Muscle layer of duodenum (tissue), 2 donors: ENCODE measurements around the gene DPH3.
A peak's percentile ranks its signal among the peaks of the same experiment; 100 is the strongest.

ENCODE experiments used
- H3K27ac ChIP-seq: one replicate; pipeline ENCODE4 v1.7.0; 2013; ENCODE audit warnings: mild to moderate bottlenecking, low read length
- H3K27me3 ChIP-seq: one replicate; pipeline ENCODE4 v1.7.0; 2013; ENCODE audit warnings: low read depth, mild to moderate bottlenecking, control low read depth, low read length
- H3K36me3 ChIP-seq, 2 donors: one replicate each; pipeline ENCODE4 v1.7.0; 2013; ENCODE audit warnings: low read length in 2 of 2, control low read depth in 1 of 2, mild to moderate bottlenecking in 1 of 2; ENCODE audit not compliant: insufficient read depth in 2 of 2, control insufficient read depth in 1 of 2
- H3K4me1 ChIP-seq, 2 donors: one replicate each; pipeline ENCODE4 v1.7.0; 2013; ENCODE audit warnings: low read length in 2 of 2, mild to moderate bottlenecking in 2 of 2, control low read depth in 1 of 2, moderate library complexity in 1 of 2; ENCODE audit not compliant: insufficient read depth in 2 of 2, control insufficient read depth in 1 of 2
- H3K4me3 ChIP-seq, 2 donors: one replicate each; pipeline ENCODE4 v1.7.0; 2013; ENCODE audit warnings: low read length in 2 of 2, low read depth in 1 of 2, mild to moderate bottlenecking in 1 of 2
- H3K9me3 ChIP-seq, 2 donors: one replicate each; pipeline ENCODE4 v1.7.0; 2013; ENCODE audit warnings: low read length in 2 of 2, control low read depth in 1 of 2, mild to moderate bottlenecking in 1 of 2; ENCODE audit not compliant: control insufficient read depth in 1 of 2
- donor health status: healthy.

Gene DPH3

DNA sequence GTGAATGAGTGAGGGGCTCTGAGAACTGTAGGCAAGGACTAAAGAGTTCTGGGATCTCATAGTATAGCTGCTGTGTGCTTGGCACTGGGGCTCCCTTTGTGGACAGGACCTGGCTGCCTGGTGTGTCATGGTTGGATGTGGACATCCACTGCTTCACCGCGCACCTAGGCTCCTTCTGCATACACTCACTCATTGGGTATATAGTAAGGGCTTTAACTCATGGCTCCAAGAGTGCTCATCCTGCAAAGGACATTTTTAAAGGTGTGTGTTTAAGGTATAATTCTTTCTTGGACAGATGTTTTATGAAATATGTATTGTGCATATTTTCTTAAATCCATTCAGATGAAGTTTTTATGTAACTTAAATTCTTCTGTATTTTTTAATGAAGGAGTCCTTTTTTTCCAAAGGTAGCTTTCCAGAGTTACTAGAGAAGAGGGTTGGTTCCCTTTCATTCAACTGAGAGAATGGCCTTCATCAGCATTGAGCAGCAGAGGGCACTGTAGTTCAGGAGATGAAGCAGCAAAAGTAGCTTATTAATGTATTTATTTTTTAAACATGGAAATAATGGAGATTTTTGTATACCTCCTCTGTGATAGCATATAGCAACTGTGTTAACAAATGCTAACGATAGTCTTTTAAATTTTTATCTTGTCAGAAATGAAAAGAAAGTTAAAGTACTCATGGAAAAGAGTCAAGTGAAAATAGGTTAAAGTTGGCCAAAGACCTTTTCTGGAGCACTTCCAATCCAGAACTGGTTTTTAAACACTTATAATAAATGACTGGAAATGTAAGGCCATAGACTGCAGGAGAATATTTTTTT lies 25.5 kb upstream of the DPH3 start:
- H3K27ac ChIP-seq: no peak overlapping the region

DNA sequence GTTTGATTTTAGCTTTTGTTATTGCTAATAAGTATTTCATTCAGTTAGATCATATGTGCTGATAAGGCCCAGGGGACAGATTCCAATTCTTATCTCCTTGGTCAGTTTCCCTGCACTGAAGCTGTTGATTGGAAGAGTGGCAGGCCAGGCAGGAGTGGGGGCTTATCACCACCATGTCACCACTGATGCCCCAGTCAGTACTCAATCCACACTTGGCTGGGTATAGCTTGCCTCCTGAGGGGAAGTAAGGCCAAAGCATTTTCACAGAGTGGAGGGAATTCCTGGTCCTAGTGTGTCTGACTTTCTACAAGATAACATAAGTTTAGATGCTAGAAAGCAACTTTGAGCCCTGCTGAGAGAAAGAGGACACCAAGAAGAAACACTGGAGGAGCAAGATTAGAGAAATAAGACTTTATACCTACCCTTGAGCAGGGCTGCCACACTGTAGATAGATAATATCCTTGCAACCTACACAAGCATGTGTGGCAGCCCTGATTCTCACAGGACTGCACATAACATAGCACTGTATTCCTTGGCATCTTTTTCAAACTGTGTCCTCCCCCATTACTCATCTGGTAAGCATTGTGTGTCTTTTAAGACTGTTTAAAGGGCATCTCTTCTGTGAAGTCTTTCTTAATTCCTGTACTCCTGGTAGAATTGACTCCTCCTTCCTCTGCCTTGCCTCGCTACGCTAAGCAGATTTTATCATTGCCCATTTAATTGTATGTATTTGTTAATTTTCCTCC lies 24.6 kb upstream of the DPH3 start:
- peaks cover 0 to 13% of the 10 kb centered on the region in 2 donors for H3K4me1 ChIP-seq
- no peaks in the 10 kb centered on the region for H3K27me3 ChIP-seq
- no peaks in the 10 kb centered on the region for H3K9me3 ChIP-seq
- H3K36me3 ChIP-seq: peaks cover 0 to 6% of the 10 kb centered on the region in 2 donors
- H3K4me3 ChIP-seq: peak overlapping the region in 1 of 2 donors; percentile 2
- no peak overlapping the region for H3K27ac ChIP-seq

More for the DNA sequence above, 25.5 kb upstream of the DPH3 start:
- Histone ChIP-seq H3K27me3 (no peaks in the 10 kb centered on the region), H3K4me1 (peaks cover 0 to 13% of the 10 kb centered on the region in 2 donors), H3K36me3 (peaks cover under 1 to 1% of the 10 kb centered on the region in 2 donors), H3K9me3 (no peaks in the 10 kb centered on the region), H3K4me3 (peak overlapping the region in 1 of 2 donors; percentile 9)

DNA sequence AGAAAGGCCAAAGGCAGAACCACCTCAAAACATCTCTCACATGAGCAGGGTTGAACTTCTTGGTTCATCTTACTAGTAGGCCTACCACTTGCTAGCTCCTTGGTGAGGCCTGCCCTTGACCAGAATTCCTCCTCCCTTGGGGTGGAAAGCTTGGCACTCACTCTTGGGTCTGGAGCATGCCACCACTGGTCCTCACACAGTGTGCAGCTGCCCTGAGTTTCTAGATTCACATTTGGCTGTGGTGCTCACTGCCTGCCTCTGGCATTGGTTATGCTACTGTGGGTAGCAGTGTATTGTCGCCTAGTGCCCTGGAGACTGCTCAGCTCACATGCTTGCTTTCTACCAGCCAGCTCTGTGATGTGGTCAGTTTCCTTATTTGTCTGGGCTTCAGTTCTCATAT lies 23.9 kb upstream of the DPH3 start:
- H3K9me3 ChIP-seq: no peaks in the 10 kb centered on the region
- H3K4me3 ChIP-seq: peak overlapping the region in 1 of 2 donors; percentile 2
- no peaks in the 10 kb centered on the region for H3K27me3 ChIP-seq
- peaks cover 0 to 13% of the 10 kb centered on the region in 2 donors for H3K4me1 ChIP-seq
- no peak overlapping the region for H3K27ac ChIP-seq
- H3K36me3 ChIP-seq: peaks cover 0 to 6% of the 10 kb centered on the region in 2 donors

DNA sequence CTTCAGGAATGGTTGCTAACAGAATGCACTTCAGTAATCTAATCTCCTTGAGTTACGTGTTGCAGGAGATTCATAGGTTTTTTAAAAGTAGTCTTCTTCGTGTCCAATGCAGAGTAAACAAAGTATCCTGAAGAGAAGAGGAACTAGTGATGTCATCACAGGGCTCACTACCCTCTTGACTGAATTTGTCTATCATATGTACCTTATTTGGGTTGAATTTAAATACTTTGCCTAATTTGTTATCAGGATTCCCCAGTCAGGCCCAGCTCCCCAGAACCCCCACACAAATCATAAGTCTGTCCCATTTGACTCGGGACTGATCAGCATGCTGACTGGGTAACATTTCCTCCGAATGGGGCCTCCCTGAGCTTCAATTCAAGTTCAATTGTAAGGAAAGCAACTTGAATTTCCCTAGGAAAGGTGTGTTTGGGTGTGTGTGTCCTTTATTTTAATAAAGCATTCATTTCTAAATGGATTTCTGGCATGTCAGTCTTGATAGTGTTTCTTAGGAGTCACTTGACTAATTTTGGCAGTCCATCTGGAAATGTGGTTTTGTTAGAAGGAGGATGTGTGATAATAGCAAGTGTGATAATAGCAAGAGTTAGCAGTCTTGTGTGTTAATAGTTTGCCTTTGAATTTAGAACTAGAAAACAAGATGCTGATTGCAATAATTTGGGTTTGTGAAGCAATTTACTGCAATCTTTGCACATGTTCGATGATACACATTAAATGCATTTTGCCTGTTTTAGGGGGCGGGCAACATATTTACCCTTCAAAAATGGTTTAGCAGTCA lies 22.2 kb upstream of the DPH3 start:
- Histone ChIP-seq H3K27ac (no peak overlapping the region), H3K36me3 (peaks cover 5 to 6% of the 10 kb centered on the region in 2 donors), H3K9me3 (no peaks in the 10 kb centered on the region), H3K27me3 (no peaks in the 10 kb centered on the region), H3K4me1 (peaks cover 0 to 13% of the 10 kb centered on the region in 2 donors), H3K4me3 (peak overlapping the region in 1 of 2 donors; percentile 21)

DNA sequence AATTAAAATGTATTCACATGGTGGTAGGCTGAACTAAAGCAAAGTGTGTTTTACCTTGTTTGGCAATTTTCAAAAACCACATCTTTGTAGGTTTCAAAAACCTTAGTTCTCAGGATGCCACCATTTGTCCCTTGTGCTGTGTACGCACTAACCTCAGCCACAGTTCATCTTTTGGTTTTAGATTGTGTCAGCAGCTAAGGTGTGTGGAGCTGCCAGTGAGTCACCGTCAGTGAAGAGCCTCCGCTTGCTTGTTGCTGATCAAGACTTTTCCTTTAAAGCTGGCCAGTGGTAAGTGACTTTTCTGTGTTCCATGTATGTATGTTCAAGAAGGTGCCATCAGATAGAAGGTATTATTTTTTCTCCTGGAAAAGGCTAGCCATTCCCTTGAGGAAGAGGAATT lies 21.4 kb upstream of the DPH3 start:
- Histone ChIP-seq H3K27ac (no peak overlapping the region), H3K4me1 (peaks cover 0 to 13% of the 10 kb centered on the region in 2 donors), H3K36me3 (peaks cover 5 to 6% of the 10 kb centered on the region in 2 donors), H3K9me3 (no peaks in the 10 kb centered on the region), H3K27me3 (no peaks in the 10 kb centered on the region), H3K4me3 (peak overlapping the region in 1 of 2 donors; percentile 21)

GRCh38 chr3:16284633-16285032 lies 19.9 kb upstream of the DPH3 start:
- Histone ChIP-seq H3K9me3 (no peaks in the 10 kb centered on the region), H3K27ac (no peak overlapping the region), H3K36me3 (peaks cover 5 to 6% of the 10 kb centered on the region in 2 donors), H3K27me3 (no peaks in the 10 kb centered on the region), H3K4me3 (no peak overlapping the region), H3K4me1 (peaks cover 0 to 3% of the 10 kb centered on the region in 2 donors)

GRCh38 chr3:16280671-16281070 lies 15.9 kb upstream of the DPH3 start:
- Histone ChIP-seq H3K4me1 (peaks cover 0 to 5% of the 10 kb centered on the region in 2 donors), H3K27ac (no peak overlapping the region), H3K4me3 (no peak overlapping the region), H3K9me3 (no peaks in the 10 kb centered on the region), H3K27me3 (no peaks in the 10 kb centered on the region), H3K36me3 (peaks cover 6 to 16% of the 10 kb centered on the region in 2 donors)

GRCh38 chr3:16279010-16279801 lies 14.5 kb upstream of the DPH3 start:
- Histone ChIP-seq H3K4me1 (peaks cover 0 to 5% of the 10 kb centered on the region in 2 donors), H3K27me3 (no peaks in the 10 kb centered on the region), H3K4me3 (no peak overlapping the region), H3K27ac (no peak overlapping the region), H3K36me3 (peaks cover 11 to 16% of the 10 kb centered on the region in 2 donors), H3K9me3 (no peaks in the 10 kb centered on the region)

DNA sequence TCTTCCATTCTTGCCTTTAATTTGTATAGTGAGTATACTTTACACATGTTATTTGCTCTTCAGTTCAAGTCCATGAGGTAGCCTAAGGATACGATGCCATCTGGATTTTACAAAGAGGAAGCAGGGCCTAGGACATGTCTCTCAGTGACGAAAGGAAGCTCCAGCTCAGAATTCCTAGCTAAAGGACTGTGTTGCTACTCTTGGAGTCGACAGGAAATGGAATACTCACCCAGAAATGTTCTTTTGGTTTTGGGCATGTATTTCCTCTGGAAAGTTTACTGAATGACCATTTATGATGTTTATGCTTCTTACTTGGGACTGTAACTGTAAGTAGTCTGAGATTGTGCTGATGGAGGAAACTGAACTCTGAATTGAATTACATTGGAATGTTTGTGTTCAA lies 12.7 kb upstream of the DPH3 start:
- Histone ChIP-seq H3K27ac (no peak overlapping the region), H3K4me3 (no peak overlapping the region), H3K9me3 (no peaks in the 10 kb centered on the region)

GRCh38 chr3:16273867-16274266 lies 9.1 kb upstream of the DPH3 start:
- Histone ChIP-seq H3K4me1 (peaks cover 0 to 2% of the 10 kb centered on the region in 2 donors), H3K27me3 (no peaks in the 10 kb centered on the region), H3K27ac (no peak overlapping the region), H3K36me3 (peaks cover 21 to 31% of the 10 kb centered on the region in 2 donors), H3K4me3 (no peak overlapping the region), H3K9me3 (no peaks in the 10 kb centered on the region)

More for the DNA sequence above, 12.7 kb upstream of the DPH3 start:
- Histone ChIP-seq H3K36me3 (peaks cover 11% of the 10 kb centered on the region in 2 donors), H3K27me3 (no peaks in the 10 kb centered on the region), H3K4me1 (peaks cover 0 to 5% of the 10 kb centered on the region in 2 donors)
